B cell (primary cell): Measurements from ENCODE around the gene SMPD3. TPM values are rescaled to one million over a fixed set of nuclear protein-coding genes. Genes with fewer than 3 reads are reported as not detected.
A peak's percentile ranks its signal among the peaks of the same experiment; 100 is the strongest.

Source experiments
- ATAC-seq: fragments of 200-7000 bp; cut with Tn5 transposase; one replicate; pipeline ENCODE4 v1.10.0; 2021; ENCODE audit warnings: low read depth, mild to moderate bottlenecking, moderate number of reproducible peaks, moderate library complexity
- CTCF ChIA-PET: fragments of 350-600 bp; sonication (Branson Sonifier 250); formaldehyde crosslinking; loops from one replicate; lab custom pipeline; 2021; ENCODE audit warnings: antibody characterized with exemption, inconsistent platforms; lab: Charles Lee
- POLR2A ChIA-PET: fragments of 350-600 bp; sonication (Branson Sonifier 250); formaldehyde crosslinking; loops from one replicate; lab custom pipeline; 2021; ENCODE audit warnings: antibody characterized with exemption; lab: Charles Lee
- DNase-seq: peaks from one replicate; pipeline ENCODE4 v3.0.0; 2013
- H2AFZ ChIP-seq: 2 replicates; pipeline ENCODE4 v1.6.1; 2012; ENCODE audit warnings: mild to moderate bottlenecking, low read depth, low read length; ENCODE audit not compliant: insufficient read depth, poor library complexity, severe bottlenecking
- H3K27ac ChIP-seq, 2 donors: 1 replicate in 1 of 2; 2 replicates in 1 of 2; pipeline ENCODE4 v1.5.1; 2012 to 2013; ENCODE audit warnings: low read length in 2 of 2, mild to moderate bottlenecking in 2 of 2, moderate library complexity in 1 of 2
- H3K27me3 ChIP-seq, 4 experiments: fragments of 200-600 bp in 1 of 4; sonication (generic) in 1 of 4; replicated peaks in 1 of 4; 1 replicate in 2 of 4; 2 replicates in 2 of 4; pipeline versions ENCODE4 v1.6.1 to v1.7.0; 2013 to 2016; ENCODE audit warnings: low read length in 3 of 4, mild to moderate bottlenecking in 2 of 4, mixed read lengths in 1 of 4, moderate library complexity in 1 of 4; ENCODE audit not compliant: insufficient read depth in 4 of 4, control insufficient read depth in 3 of 4; ENCODE audit errors: control extremely low read depth in 1 of 4
- H3K36me3 ChIP-seq, 2 experiments: replicated peaks in 1 of 2; 1 replicate in 1 of 2; 2 replicates in 1 of 2; pipeline versions ENCODE4 v1.6.1 to v1.7.1; 2013; ENCODE audit warnings: low read length in 1 of 2; ENCODE audit not compliant: insufficient read depth in 2 of 2, control insufficient read depth in 1 of 2; ENCODE audit errors: control extremely low read depth in 1 of 2, extremely low read depth in 1 of 2
- H3K4me1 ChIP-seq, 2 donors: fragments of 200-600 bp in 1 of 2; sonication (generic) in 1 of 2; 1 replicate in 1 of 2; 2 replicates in 1 of 2; pipeline versions ENCODE4 v1.5.1 to v1.6.1; 2013 to 2017; ENCODE audit warnings: low read length in 2 of 2; ENCODE audit not compliant: control insufficient read depth in 2 of 2, insufficient read depth in 2 of 2
- H3K4me2 ChIP-seq: replicated peaks from 2 replicates; pipeline ENCODE3; 2012; ENCODE audit warnings: mild to moderate bottlenecking, low read depth, low read length; ENCODE audit not compliant: poor library complexity, severe bottlenecking
- H3K4me3 ChIP-seq, 5 experiments: fragments of 200-600 bp in 1 of 5; sonication (generic) in 1 of 5; 1 replicate in 3 of 5; 2 replicates in 2 of 5; pipeline versions ENCODE4 v1.5.1 to v1.7.0; 2011 to 2016; ENCODE audit warnings: low read length in 4 of 5, mild to moderate bottlenecking in 4 of 5, low read depth in 2 of 5, control low read depth in 1 of 5, moderate library complexity in 1 of 5; ENCODE audit not compliant: insufficient read depth in 1 of 5; ENCODE audit errors: control extremely low read depth in 1 of 5, extremely low read depth in 1 of 5
- H3K79me2 ChIP-seq: fragments of 200-600 bp; sonication (generic); one replicate; pipeline ENCODE4 v1.6.0; 2016; ENCODE audit warnings: low read length; ENCODE audit not compliant: control insufficient read depth, insufficient read depth
- H3K9ac ChIP-seq: fragments of 200-600 bp; sonication (generic); 2 replicates; pipeline ENCODE4 v1.6.1; 2017; ENCODE audit warnings: mild to moderate bottlenecking, low read length, moderate library complexity
- H3K9me3 ChIP-seq, 3 donors: one replicate each; pipeline versions ENCODE4 v1.6.1 to v1.7.1; 2013; ENCODE audit warnings: low read length in 2 of 3; ENCODE audit not compliant: control insufficient read depth in 2 of 3, insufficient read depth in 1 of 3; ENCODE audit errors: control extremely low read depth in 1 of 3
- H4K20me1 ChIP-seq: 2 replicates; pipeline ENCODE4 v1.6.0; 2012; ENCODE audit warnings: mild to moderate bottlenecking, low read length; ENCODE audit not compliant: insufficient read depth, control insufficient read depth, poor library complexity, severe bottlenecking
- H3K27ac Mint-ChIP-seq: one replicate; pipeline ENCODE4 v1.8.0; 2021; ENCODE audit warnings: mixed read lengths
- H3K27me3 Mint-ChIP-seq: one replicate; pipeline ENCODE4 v1.8.0; 2021; ENCODE audit warnings: mixed read lengths
- H3K4me1 Mint-ChIP-seq: one replicate; pipeline ENCODE4 v1.8.0; 2021; ENCODE audit warnings: mixed read lengths
- H3K4me3 Mint-ChIP-seq: one replicate; pipeline ENCODE4 v1.8.0; 2021; ENCODE audit warnings: mixed read lengths
- H3K9me3 Mint-ChIP-seq: one replicate; pipeline ENCODE4 v1.8.0; 2022; ENCODE audit warnings: mixed read lengths; ENCODE audit not compliant: insufficient read depth
- EZH2 ChIP-seq: IDR thresholded peaks from 2 replicates; pipeline ENCODE4 v1.6.1; 2012; ENCODE audit warnings: borderline replicate concordance, low read depth, mild to moderate bottlenecking, moderate library complexity, low read length; ENCODE audit not compliant: insufficient read depth, poor library complexity, severe bottlenecking
- WGBS: methylation state at CpG from one replicate; pipeline ENCODE4 v1.1.5; 2013; ENCODE audit warnings: missing lambda C conversion rate; ENCODE audit not compliant: insufficient coverage; 5-methylcytosine and 5-hydroxymethylcytosine counted together
- intact Hi-C: fragments of 100-400 bp; cut with micrococcal nuclease; formaldehyde crosslinking; loops from one replicate; pipeline ENCODE4 v1.10.0; 2022
- polyA plus RNA-seq: library from polyadenylated mRNA; depleted of rRNA; stranded (reverse); fragments of >200 nt; gene quantifications from 2 replicates; pipeline ENCODE4 v1.2.3, GENCODE V29; 2012
- total RNA-seq, 2 donors: library from RNA; stranded (reverse); fragments of 120-200 nt in 1 of 2; gene quantifications; 1 replicate in 1 of 2; 2 replicates in 1 of 2; pipeline versions ENCODE4 v1.2.3 to v1.2.4, GENCODE V29; 2013 to 2022
- TF ChIP-seq, protein P1 (sequence below): fragments of 200-600 bp; IDR thresholded peaks from one replicate; pipeline ENCODE4 v1.8.0; 2022; ENCODE audit warnings: antibody characterized with exemption, mild to moderate bottlenecking

The SMPD3 gene
- total and polyA plus RNA-seq, 2 donors (not counting 1 experiment from before 2014, with no cell fraction given): 1.2 to 2.8 TPM

DNA sequence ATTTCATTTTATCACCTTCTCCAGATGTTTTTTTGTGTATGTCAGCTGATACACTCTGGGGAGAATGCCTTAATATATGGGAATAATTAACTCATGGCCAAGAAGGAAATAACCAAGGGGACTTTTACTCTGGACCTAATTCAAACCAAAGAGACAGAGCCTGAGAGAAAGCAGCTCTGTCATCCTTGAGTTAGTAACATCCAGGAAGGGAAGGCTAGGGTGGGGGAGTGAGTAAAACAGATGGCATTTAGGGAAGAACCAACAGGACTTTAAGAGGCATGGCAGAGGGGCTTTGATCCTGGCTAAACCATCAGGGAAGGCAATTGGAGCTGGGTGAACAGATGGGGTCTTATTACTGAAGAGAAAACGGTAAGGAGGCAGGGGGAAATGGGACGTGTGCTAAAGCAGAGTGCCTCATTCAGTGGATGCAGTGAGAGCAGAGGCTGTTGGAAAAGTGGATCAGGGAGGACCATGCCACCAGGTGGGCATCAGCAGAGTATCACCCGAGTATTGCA is 2.5 kb upstream of the SMPD3 start:
- H3K9ac ChIP-seq: no peak overlapping the region
- 77% methylated on average over 3 of the region's 3 CpGs for WGBS
- TF ChIP-seq, protein P1, sequence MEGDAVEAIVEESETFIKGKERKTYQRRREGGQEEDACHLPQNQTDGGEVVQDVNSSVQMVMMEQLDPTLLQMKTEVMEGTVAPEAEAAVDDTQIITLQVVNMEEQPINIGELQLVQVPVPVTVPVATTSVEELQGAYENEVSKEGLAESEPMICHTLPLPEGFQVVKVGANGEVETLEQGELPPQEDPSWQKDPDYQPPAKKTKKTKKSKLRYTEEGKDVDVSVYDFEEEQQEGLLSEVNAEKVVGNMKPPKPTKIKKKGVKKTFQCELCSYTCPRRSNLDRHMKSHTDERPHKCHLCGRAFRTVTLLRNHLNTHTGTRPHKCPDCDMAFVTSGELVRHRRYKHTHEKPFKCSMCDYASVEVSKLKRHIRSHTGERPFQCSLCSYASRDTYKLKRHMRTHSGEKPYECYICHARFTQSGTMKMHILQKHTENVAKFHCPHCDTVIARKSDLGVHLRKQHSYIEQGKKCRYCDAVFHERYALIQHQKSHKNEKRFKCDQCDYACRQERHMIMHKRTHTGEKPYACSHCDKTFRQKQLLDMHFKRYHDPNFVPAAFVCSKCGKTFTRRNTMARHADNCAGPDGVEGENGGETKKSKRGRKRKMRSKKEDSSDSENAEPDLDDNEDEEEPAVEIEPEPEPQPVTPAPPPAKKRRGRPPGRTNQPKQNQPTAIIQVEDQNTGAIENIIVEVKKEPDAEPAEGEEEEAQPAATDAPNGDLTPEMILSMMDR: no peak
- no peak for TF ChIP-seq EZH2

DNA sequence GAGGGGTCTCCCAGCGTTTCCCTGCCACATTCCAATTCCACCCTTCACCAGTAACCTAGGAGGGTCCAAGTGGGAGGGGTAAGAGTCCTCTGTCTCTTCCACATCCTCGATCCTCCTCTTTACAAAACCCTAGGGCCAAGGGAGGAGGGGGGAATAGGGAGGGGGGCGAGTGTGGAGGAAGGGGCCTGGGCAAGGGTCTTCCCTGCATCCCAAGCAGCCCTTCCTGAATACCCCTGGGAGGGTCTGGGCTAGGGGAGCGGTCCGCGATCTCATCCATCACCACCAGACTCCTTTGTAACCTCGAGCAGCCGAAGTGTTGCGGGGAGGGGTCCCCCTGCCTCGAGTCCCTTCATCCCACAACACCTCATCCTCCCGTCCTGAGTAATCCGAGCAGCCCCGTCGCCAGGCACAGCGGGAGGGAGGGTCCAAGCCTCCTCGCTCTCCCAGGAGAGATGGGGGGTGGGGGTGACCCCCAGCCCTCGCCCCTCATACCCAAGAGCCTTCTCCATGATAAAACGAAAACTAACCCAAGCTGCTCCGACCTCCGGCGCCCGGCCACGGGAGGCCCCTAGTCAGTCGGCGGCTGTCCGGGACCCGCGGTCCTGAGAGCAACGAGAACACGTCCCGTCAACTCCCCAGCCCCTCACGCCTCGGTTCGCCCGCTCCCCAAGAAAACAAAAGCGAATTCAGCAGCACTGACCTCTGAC is 502 bp downstream of the SMPD3 start:
- Histone ChIP-seq H2AFZ (peak overlapping the region; percentile 43), H3K4me2 (peak overlapping the region; percentile 97), H4K20me1 (no peaks in the 10 kb centered on the region), H3K9me3 (peaks cover 0 to 11% (median 0%) of the 10 kb centered on the region in 3 donors), H3K4me3 (peak overlapping the region; percentile 16 to 66 (median 53)), H3K4me1 (peaks cover 20 to 22% of the 10 kb centered on the region in 2 donors), H3K27me3 (peaks cover 0 to 37% (median 33%) of the 10 kb centered on the region in 4 experiments), H3K79me2 (no peaks in the 10 kb centered on the region), H3K27ac (no peak overlapping the region), H3K9ac (peak overlapping the region; percentile 60), H3K36me3 (no peaks in the 10 kb centered on the region)
- no peaks in the 10 kb centered on the region for H3K9me3 Mint-ChIP-seq
- peaks cover 29% of the 10 kb centered on the region for H3K27me3 Mint-ChIP-seq
- peak overlapping the region; percentile 77 for H3K4me3 Mint-ChIP-seq
- WGBS: 1% methylated on average over 20 of the region's 36 CpGs
- ATAC-seq: no peak
- intact Hi-C loops: loop anchor here (1.0 to 10.0 kb wide), 4 partner anchors 22 to 211 kb away; partner anchors contain the start of genes PRMT7 and SLC7A6OS
- ChIA-PET POLR2A (no interaction called here), CTCF (interaction anchor here (0.9 kb wide), 1 partner anchor 23 kb away, joined by 3 read pairs; no protein-coding TSS in a partner anchor)
- H3K27ac Mint-ChIP-seq: no peak overlapping the region
- H3K4me1 Mint-ChIP-seq: peaks cover 16% of the 10 kb centered on the region
- DNase-seq: no peak
- no peak for TF ChIP-seq EZH2
- TF ChIP-seq, protein P1: no peak

More for the DNA sequence above, 2.5 kb upstream of the SMPD3 start:
- ChIA-PET CTCF (interaction anchor here (1.7 kb wide), 2 partner anchors 20 to 70 kb away, joined by 3 to 6 read pairs; no protein-coding TSS in a partner anchor), POLR2A (no interaction called here)
- Histone ChIP-seq H3K27me3 (peaks cover 0 to 10% (median 9%) of the 10 kb centered on the region in 4 experiments), H3K4me3 (no peak overlapping the region), H3K36me3 (no peaks in the 10 kb centered on the region), H3K27ac (no peak overlapping the region), H3K79me2 (no peaks in the 10 kb centered on the region), H3K4me1 (peaks cover 20 to 22% of the 10 kb centered on the region in 2 donors), H4K20me1 (no peaks in the 10 kb centered on the region), H3K4me2 (no peak overlapping the region), H3K9me3 (peaks cover 0 to 16% (median 0%) of the 10 kb centered on the region in 3 donors), H2AFZ (no peak overlapping the region)
- Mint-ChIP-seq H3K27ac (no peak overlapping the region), H3K4me3 (no peak overlapping the region), H3K27me3 (peaks cover 6% of the 10 kb centered on the region), H3K9me3 (no peaks in the 10 kb centered on the region), H3K4me1 (peaks cover 16% of the 10 kb centered on the region)
- intact Hi-C loops: no loop called here
- DNase-seq (no peak), ATAC-seq (no peak)
